ENCODE results near the gene LTBP3.

The LTBP3 gene

GRCh38 chr11:65554057-65554818, 3.9 kb downstream of the LTBP3 start:
- no peak for DNase-seq (ENCODE audit: low read depth in 2 of 2)

- DNase-seq (ENCODE audit: low read depth in 2 of 2), result peak in 1 of 2 donors; percentile 52
Observed at GRCh38 chr11:65553301-65554001, 4.7 kb downstream of the LTBP3 start.

DNA sequence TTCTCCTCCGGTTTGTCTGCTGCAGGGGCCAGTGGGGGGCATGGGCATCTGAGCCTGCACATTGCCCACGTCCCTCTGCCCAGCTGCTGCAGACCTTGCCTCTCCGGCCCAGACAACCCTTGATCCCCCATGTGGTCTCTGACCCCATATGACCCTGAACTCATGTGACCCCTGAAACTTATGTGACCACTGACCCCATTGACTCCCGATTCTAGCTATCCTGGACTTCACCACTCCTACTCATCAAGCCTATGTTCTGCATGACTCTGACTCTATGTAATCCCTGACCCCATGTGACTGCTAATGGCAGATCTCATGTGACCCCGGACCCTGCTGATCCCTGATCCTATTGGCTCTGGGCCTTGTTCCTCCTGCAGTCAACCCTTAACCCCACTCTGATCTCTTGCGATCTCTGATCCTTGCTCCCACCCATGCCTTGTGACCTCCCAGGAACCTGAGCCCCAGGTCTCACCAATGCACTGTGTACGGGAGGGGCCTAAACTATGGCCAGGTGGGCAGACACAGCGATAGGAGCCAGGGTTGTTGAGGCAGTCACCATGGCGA, 5.7 kb downstream of the LTBP3 start:
- no peak for DNase-seq (ENCODE audit: low read depth in 2 of 2)

- peak in 1 of 2 donors; percentile 54 for DNase-seq (ENCODE audit: low read depth in 2 of 2)
Observed at GRCh38 chr11:65551572-65552387, 6.4 kb downstream of the LTBP3 start.

GRCh38 chr11:65549096-65549495, 9.1 kb downstream of the LTBP3 start:
- no peak for DNase-seq (ENCODE audit: low read depth in 2 of 2)

GRCh38 chr11:65548395-65548794, 9.8 kb downstream of the LTBP3 start:
- no peak for DNase-seq (ENCODE audit: low read depth in 2 of 2)

GRCh38 chr11:65547446-65548125, 10.6 kb downstream of the LTBP3 start:
- DNase-seq (ENCODE audit: low read depth in 2 of 2), result no peak

GRCh38 chr11:65546217-65546958, 11.8 kb downstream of the LTBP3 start:
- peak; percentile 99 for DNase-seq (ENCODE audit: low read depth in 2 of 2)

DNA sequence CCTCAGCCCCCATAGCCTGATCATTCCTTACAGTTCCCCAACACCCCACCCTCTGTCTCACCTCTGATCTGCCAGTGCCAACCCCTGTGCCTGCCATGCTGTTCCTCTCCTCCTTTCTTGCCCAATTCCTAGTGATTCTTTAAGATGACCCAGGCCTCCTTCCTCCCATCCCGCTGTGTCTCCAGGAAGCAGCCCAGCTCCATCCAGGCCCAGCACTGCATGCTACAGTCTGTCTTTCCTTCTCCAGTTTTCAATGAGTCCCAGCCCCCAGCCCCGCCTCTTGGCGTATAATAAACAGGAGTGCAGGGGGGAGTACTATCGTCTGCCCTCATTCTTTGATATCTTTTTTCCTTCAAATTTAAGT, 12.3 kb downstream of the LTBP3 start:
- no peak for DNase-seq (ENCODE audit: low read depth in 2 of 2)

DNA sequence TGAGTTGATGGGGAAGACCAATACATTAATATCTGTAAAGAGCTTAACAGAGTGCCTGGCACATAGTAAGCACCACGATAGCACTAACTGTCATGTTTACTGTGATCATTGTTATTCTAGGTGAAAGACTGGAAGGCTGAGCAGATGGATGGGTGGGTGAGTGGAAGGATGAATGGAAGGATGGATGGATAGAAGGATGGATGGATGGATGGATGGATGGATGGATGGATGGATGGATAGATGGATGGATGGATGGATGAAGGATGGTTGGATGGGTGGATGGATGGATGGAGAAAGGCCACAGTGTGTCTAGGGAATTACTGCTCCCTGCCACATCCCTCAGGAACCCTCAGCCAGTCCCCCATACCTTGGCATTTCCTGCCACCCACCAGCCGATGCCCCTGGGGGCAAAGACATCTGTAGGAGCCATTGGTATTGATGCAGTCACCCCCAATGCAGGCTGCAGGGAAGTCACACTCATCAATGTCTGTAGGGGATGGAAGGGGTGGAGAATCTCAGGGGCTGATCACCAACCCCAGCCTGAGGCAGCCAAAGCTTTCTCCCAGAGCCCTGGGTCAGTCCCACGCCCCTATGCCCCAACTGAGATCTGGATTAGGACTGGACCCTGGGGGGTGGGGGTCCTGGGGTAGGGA, 15.3 kb downstream of the LTBP3 start:
- DNase-seq (ENCODE audit: low read depth in 2 of 2), result no peak

DNA sequence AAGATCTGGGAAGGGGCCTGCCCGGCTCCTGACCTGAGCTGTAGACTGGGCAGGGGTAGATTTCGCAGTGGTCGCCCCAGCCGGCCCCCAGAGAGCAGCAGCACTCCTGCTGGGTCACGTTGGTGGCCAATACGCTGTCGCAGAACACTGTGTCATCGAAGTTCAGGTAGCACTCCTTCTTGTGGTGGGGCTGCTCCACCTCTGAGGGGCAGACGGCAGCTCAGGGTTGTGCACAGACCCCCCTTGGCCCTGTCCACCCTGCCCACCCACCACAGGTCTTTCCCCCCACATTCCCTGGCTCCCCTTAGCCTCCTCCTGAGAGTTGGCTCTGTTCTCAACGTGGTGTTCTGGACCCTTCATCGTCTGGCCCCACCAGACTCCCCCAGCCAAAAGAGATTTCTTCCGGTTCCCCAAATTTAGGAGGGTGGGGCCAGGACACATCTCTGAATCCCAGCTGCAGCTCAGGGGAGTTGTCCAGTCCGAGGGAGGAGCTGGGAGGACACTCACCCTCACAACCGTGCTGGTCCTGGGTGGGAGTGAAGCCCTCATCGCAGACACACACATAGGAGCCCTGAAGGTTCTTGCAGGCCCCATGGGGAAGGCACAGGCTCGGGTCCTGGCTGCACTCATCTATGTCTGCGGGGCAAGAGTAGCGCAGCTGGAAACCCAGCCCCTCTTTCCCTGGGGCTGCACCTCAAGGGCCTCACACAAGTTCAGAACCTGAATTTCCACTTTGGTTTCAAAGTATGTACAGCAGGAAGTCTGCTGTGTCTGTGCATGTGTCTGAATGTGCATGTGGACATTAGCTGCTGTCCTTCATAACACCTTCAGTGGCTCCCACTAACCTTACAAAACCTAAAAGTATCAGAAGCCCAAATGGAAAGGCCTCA, 16.8 kb downstream of the LTBP3 start:
- DNase-seq (ENCODE audit: low read depth in 2 of 2), result no peak

DNA sequence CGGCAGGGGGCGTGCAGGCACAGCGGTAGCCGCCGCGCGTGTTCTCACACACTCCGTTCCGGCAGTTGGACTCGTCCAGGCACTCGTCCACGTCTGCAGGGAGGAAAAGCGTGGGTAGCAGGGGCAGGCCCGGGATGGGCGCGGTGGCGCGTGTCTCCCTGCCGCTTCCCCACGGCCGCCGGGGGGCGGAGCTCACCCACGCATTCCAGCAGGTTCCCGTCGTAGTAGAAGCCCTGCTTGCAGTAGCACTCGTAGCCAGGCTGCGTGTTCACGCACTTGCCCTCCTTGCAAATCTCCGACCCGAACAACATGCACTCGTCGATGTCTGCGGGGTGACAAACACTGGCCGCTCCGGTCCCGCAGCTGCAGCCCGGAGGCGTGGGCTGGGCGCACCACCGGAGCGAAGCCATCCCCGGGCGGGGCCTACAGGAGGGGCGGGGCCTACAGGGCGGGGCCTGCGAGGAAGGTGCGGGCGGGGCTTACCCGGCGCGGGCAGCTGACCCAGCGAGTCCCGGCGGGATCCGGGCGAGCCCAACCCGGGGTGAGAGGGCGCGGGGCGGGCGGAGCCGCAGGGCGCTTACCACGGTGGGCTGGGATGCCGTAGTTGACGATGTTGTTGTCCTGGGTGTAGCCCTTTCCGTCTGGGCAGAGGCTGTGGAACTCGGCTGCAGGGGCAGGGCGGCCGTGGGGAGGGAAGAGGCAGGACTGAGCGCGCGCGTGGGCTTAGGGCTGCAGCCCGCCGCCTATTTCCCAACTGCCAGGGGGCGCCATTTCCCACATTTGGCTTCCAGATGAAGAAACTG, 17.7 kb downstream of the LTBP3 start:
- DNase-seq (ENCODE audit: low read depth in 2 of 2), result peak; percentile 79 to 85

DNA sequence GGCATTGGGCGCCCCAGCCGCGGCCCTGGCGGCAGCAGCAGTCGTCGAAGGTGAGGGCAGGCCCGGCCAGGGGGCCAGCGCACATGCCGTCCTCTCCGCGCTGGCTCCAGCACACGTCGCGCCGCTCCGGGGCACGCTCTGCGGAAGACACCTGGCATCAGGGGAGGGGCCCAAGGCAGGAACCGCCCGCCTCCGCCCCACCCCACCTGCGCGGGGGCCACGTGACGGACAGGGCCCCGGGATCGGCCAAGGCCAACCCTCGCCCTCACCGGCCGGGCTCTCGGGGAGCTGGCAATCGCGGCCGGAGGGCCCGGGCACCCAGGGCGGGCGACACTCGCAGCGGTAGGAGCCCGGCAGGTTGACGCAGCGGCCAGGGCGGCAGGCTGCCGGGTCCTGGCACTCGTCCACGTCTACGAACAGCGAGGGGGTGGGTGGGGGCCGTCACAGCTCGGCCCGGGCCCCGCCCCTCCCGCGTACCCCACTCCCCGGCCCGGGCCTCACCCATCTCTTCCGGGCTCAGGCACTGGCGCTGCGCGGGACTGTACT, 18.3 kb downstream of the LTBP3 start:
- DNase-seq (ENCODE audit: low read depth in 2 of 2), result no peak

GRCh38 chr11:65538915-65539743, 19.0 kb downstream of the LTBP3 start:
- DNase-seq (ENCODE audit: low read depth in 2 of 2), result no peak

DNA sequence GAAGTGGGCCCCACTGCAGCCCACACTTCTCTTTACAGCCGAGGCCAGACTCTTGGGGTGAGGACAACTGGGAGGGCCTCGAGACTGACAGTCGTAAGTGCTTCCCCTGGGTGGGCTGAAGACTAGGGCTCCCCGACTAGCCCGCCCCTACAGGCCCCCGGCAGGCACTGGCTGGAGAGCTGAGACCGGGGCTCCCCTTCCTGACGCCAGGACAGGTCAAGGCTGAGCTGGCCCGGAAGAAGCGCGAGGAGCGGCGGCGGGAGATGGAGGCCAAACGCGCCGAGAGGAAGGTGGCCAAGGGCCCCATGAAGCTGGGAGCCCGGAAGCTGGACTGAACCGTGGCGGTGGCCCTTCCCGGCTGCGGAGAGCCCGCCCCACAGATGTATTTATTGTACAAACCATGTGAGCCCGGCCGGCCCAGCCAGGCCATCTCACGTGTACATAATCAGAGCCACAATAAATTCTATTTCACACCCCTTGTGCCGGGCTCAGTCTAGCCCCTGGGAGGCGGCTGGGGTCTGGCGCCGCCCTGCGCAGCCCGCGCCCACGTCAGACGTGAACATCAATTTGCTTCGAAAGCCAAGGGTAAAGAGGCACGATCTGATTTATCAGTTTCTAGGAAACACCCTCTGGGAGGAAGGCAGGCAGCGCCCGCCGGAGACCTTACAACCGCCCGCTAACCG, 19.8 kb downstream of the LTBP3 start:
- no peak for DNase-seq (ENCODE audit: low read depth in 2 of 2)

GRCh38 chr11:65537620-65538231, 20.4 kb downstream of the LTBP3 start:
- no peak for DNase-seq (ENCODE audit: low read depth in 2 of 2)

- DNase-seq (ENCODE audit: low read depth in 2 of 2), result no peak
Observed at GRCh38 chr11:65537296-65537597, 20.9 kb downstream of the LTBP3 start.

Measured in stimulated activated CD8-positive, alpha-beta memory T cell treated with anti-CD3 and anti-CD28 coated beads, Interleukin-2, amount 100 ng/mL, for 48 hours (primary cell).